NCI-H1417 (cell line): Measurements from ENCODE around the gene CCDC97.
A peak's percentile ranks its signal among the peaks of the same experiment; 100 is the strongest.

Experiments
- DNase-seq, 3 experiments: peaks; one replicate each; lab custom pipeline; 2025; lab: John Stamatoyannopoulos, UW

The CCDC97 gene

DNA sequence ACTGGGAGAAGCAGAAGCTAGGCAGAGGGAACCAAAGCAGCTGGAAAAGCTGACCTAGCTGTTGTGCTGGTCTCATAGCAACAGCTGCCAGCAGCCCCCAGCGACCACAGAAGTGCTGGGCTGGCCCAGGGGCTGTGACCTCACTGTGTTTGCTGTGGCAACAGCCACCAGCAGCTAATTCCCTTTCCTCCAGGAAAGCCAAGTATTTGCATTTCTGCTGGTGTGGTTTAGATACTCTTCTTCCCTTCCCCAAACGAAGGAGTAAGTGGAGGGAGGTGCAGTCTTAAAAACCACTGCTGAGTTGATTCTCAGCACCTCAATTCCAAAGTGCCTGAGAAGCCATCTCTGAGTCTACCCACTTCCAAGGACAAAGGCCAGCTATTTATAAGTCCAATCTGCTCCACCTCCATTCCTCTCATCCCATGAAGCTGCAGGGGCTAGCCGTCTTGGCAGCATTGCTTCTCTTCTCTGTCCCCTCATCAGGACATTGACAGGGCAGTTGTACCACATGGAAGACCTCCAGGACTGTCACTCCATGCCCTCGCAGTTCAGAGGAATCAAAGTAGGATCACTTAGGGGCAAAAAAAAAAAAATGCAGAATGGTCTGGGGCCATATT is 11.5 kb upstream of the CCDC97 start:
- peak in 1 of 3 experiments; percentile 10 for DNase-seq

DNA sequence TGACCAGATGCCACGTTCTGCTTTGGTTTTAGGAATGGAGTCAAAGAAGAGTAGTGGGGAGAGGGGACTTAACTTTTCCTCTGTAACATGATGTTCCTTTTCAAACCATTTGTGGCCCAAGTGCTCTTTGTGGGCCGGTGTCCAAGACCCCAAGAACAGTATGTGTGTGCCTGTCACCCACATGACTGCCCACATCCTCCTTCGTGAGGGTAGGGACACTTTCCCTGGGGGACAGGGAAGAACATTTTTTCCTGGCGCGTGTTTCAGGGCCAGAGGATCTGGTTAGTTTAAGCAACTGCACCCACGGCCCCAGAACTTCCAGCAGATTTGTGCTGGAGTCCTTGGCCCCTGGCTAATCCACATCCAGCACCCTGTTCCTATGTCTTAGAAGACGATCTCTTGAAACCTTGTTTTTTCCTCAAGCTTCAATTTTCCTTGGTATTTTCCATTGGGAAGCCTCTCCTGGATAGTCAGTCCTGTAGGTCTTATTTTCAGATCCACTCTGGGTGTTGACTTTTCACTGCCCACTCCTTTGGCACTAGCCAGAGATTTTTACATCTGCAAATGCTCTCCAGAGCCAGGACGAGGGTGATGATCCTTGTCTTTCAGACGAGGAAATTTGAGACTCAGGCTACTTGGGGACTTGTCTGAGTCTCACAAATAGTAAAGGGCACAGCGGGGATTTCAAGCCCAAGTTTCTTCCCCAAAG is 10.8 kb upstream of the CCDC97 start:
- no peak for DNase-seq

DNA sequence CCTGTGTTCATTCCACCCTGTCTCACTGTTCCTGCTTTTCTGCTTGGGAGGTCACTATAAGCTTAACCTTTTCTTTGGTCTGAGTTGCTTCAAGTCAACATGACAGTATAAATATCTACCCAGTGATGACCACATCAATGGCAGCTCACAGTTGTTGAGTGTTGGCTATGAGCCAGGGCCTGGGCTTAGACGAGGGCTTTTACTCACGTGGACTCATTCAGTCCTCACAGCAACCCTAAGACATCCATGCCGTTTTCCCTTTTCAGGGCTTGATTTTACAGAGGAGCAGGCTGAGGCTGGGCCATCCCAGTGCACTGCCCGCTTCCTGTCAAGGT is 10.2 kb upstream of the CCDC97 start:
- DNase-seq: no peak

DNA sequence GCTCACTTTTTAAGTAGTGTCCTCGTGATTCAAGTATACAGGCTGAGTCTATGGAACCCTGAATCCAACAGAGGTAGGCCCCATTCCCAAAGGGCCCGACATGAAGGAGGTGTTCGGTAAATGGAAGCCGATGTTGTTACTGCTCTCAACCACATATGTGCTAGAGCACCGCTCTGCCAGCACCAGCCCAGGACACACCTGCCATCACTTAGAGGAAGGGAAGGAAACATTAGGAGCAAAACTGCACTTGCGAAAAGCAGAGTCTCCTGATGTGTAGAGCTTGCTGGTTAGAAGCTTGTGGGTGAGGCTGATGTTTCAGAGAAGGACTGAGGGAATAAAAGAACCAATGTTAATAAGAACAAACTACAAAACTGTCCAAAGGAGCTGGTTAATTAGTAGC is 9.4 kb upstream of the CCDC97 start:
- DNase-seq: no peak

DNA sequence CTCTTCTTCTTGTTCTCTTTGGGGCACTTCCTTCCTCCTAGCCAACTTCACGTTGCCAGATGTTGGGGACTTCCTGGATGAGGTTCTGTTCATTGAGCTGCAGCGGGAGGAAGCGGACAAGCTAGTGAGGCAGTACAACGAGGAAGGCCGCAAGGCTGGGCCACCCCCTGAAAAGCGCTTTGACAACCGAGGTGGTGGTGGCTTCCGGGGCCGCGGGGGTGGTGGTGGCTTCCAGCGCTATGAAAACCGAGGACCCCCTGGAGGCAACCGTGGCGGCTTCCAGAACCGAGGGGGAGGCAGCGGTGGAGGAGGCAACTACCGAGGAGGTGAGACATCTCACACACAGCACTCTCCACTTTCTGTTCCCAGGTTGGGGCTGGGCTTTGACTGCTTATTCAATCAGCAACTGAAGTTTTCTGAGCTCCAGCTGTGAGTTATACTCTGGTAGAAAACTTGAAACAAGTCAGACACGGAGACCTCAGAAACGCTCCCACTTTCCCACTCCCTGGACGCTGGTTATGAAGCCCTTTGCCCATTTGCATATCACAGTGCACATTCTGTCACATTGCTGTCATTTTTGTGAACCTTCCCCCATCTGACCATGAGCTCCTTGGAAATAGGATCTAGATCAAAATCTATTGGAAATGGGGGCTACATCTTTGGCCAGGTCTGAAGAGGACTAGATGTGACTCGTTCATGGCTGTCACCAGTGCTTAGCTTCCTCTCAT is 7.2 kb upstream of the CCDC97 start:
- no peak for DNase-seq

DNA sequence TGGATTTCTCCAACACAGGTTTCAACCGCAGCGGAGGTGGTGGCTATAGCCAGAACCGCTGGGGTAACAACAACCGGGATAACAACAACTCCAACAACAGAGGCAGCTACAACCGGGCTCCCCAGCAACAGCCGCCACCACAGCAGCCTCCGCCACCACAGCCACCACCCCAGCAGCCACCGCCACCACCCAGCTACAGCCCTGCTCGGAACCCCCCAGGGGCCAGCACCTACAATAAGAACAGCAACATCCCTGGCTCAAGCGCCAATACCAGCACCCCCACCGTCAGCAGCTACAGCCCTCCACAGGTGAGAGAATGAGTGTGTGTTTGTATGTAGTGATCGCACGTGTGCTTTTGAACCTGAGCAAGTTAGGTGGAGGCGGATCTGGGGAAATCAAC is 6.0 kb upstream of the CCDC97 start:
- DNase-seq: no peak

DNA sequence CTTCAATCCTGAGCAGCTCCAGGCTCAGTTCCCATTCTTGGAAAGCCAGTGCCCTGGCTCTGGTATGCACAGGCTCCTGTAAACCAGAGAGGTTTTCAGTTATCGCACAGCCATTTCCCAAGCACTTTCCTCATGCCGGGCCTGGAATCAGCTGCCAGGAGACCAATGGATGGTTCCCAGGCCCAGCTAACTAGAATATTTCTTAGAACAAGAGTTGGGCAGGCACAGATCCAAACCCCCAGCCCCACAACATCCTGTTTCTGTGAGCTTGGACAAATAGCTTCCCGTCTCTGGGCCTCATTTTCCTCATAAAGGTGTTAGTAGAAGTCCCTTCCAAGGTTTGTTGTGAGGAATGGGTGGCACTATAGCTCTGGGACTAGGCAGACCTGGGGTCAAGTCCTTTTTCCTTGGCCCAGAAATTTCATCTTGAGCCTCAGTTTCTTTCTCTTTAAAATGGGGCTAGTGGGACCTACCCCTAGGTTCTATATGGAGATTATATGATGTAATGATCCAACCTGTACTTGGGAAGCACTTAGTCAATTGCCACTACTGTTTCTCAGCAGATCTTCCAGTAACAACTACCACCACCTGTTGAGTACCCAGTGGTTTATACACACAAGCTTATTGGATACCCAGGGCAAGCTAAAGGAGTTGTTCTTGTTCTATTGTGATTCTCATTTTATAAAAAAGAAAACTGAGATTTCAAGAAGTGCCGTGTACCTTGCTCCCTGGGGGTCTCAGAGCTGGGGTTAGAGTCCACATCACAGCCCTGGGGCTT is 5.1 kb upstream of the CCDC97 start:
- no peak for DNase-seq

DNA sequence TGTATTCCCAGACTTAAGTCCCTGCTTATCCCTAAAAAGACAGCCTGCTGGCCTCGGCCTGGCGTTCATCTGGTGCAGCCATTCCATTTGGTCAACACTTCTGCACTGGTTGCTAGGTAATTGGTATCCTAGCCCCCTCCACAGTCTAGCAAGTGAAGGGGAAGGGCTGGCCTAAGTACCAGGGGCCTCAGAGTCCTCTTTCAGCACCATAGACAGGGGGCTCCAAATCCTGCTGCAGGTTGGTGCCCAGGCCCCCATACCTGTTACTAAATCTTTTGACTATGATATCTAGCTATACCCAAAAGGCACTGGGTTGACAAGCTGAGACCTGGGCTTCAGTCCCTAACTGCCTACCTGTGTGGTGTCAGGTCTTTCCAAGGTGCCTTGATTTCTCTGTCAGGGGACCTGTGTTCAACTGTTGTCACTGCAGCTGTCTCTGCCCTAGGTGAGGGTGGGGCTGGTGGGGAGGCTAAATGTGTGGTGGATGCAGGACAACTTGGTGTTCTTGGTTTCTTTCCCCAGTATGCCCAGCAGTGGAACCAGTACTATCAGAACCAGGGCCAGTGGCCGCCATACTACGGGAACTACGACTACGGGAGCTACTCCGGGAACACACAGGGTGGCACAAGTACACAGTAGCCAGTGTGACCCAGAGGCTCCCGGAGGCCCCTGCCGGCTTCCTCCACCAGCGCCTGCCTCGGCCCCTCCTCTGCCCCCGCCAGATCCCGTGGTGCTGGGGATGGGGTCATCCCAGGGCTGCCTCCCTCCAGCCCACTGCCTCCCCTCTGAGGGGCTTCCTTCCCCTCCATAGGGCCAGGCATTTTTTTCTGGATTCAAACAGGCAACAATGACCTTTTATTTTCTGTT is 3.8 kb upstream of the CCDC97 start:
- no peak for DNase-seq

DNA sequence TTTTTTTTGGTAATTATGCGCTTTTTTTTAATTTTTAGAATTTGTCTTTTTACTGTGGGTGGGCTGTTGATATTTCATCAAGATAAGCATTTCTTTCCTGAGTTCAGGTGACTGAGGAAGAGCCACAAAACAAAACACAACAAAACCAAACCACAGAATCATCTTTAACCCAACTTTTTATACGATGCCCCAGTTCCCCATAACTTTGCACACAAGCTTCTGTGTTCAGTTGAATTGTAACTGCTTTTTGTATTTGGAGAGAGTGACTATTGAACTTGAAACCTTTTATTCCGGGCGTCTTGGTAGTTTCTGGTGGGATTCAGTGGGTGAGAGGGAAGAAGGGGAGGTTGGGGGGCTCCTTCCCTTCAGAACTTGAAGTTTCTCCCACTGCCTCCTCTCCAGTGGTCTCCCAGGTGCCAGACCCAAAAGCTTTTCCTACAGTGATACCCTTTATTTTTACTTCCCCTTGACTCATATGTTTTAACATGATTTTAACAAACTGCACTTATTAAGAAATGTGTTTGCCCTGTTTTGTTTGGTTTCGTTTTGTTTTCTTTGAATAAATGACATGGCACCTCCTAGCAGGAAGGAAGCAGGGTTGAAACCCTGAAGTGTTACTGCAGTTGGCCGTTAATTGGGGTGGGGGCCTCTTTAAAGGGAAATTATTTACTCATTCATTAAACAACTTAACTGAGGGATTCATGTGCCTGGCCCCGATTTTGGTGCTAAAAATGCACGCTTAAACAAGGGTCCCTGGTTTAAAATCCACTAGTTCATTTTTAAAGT is 2.7 kb upstream of the CCDC97 start:
- DNase-seq: no peak

DNA sequence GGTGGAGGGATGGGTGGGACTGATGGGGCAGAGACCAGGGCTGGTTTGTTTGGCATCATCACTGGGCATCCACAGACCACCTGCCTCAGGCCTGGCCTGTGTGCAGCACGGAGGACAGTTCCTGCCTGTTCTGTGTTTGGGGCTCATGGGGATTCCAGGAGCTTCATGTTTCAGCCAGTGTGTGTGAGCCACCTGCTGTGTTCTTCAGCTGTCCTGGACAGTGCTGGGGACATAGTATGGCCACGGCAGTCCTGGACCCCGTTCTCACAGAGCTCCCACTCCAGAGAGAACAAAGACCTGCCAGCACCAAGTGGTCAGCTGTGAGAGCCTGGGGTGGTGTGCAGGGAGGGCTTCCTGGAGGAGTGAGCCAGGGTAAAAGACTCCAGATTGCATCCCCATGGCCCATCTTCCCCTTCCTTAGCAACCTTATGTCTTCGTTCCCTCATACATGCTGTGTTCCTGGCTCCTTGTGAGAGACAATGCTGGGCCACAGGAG is 2.0 kb upstream of the CCDC97 start:
- DNase-seq: no peak

DNA sequence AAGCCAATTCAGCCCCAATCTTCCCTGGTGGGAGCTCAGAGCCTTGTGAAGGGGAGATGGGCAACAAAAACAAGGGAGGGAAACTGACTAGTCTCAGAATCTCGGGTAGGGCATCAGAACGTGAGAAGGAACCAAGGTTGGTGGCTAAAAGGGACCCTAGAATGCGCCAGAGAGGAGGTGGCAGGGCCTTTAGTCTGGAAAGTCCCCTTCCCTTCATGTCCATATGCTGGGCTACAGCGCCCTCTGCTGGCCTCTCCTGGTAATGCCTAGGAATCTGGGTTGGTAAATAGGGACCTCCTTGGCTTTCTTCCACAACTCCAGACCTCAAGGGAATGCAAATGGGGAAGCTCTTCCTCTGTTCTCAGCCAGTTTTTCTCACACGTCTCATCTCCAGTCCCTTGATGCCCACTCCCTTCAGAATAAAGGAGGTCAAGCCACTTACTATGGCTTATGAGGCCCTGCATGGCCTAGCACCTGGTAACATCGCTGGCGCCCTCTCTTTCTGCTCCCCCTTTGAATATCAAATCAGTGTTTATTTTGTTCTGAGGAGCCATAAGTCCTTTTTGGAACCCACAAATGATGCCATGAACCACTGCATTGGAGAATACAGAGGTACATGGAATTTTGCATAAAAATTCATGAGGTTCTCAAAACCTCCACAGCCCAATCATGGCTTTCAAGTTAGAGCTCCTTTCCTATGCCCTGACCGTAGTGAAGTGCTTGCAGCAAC is 1.4 kb upstream of the CCDC97 start:
- peak; percentile 75 to 94 (median 89) for DNase-seq

DNA sequence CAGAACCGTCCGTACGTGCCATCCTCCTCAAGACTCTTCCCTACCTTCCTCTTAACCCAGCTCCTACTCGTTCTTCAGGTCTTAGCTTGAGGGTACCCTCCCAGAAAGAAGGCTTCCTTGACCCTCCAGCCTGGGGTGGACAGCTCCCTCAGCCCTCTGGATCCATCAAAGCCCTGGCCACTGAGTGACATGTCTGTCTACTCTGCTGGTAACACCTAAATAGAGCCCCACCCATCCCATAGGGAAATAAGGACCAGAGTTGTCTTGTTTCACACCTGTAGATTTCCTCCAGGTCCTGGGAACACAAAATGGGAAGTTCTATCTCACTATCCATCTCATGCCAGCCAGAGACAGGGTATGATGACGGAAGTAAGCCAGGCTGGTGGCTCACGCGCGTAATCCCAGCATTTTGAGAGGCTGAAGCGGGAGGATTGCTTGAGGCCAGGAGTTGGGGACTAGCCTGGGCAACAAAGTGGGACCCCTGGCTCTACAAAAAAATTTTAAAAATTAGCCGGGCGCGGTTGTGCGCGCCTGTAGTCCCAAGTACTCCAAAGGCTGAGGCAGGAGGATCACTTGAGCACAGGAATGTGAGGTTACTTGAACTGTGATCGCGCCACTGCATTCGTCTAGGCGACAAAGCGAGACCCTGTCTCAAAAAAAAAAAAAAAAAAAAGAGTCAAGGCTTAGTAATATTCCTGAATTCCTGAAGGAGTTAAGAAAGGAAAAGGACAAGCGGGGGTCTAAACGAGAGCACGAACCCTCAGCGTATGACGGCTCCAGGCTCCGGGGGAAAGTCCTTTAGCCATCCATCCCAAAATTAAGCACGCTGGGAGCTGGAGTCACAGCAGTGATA is 566 bp upstream of the CCDC97 start:
- peak in 1 of 3 experiments; percentile 35 for DNase-seq

DNA sequence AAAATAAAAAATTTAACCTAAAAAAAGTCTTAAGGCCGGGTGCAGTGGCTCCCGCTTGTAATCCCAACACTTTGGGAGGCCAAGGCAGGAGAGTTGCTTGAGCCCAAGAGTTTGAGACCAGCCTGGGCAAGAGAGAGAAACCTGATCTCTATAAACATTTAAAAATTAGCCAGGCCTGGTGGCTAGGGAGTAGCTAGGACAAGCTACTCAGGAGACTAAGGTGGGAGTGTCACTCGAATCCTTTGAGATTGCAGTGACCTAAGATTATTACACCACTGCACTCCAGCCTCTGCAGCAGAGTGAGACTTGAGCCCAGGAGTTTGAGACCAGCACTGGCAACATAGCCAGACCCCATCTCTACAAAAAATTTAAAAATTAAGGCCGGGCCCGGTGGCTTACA is 1.1 kb downstream of the CCDC97 start:
- no peak for DNase-seq

DNA sequence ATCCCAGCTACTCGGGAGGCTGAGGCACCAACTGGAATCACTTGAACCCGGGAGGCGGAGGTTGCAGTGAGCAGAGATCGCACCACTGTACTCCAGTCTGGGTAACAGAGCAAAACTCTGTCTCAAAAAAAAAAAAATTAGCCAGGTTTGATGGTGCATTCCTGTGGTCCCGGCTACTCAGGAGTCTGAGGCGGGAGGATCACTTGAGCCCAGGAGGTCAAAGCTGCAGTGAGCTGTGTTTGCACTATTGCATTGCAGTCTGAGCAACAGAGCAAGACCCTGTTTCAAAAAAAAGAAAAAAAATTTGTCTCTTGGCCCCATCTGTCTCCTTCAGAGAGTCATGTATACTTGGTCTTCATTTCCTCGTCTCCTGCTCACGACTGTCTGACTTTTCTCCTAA is 1.6 kb downstream of the CCDC97 start:
- no peak for DNase-seq

DNA sequence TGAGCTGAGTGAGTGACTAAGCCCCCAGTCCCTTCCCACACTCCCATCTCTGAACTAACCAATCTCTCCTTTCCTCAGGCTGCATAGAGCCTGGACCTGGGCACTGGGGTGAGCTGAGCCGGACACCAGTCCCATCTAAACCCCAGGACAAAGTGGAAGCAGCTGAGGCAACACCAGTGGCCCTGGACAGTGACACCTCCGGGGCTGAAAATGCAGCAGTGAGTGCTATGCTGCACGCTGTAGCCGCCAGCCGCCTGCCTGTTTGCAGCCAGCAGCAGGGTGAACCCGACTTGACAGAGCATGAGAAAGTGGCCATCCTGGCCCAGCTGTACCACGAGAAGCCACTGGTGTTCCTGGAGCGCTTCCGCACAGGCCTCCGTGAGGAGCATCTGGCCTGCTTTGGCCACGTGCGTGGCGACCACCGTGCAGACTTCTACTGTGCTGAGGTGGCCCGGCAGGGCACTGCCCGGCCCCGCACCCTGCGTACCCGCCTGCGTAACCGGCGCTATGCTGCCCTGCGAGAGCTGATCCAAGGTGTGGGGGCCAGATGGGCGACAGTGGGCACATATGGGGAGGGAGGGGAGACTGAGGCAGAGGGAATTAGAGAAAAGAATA is 6.4 kb downstream of the CCDC97 start:
- DNase-seq: no peak

DNA sequence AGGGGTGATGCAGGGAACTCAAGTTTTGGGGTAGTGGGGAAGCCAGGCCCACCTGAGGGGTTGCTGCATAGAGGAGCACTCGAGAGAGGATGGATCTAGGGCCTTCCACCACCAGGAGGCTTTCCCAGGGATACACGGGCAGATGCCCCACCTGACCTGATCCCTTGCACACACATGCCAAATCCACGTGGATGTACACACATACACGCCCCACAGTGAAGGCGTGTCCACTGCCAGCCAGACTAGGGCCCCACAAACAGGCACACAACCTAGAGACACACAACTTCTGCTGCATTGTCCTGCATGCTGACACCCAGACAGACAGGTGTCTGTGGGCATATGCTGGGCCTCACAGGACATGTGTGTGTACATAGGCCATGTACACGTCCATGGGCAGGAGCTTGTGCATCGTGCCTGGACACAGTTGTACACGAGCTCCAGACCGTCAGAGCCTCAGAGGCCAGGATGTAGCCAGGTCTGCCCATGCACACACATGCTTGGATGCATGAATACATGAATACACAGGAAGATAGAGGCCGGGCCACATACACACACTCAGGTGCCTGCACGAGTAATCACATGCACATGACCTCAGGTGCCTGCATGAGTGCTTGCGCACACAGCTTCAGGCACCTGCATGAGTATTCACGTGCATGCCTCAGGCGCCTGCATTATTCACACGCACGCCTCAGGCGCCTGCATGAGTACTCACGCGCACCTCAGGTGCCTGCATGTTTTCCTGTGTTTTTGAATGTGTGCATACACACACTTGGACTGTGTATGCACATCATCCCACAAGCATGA is 8.9 kb downstream of the CCDC97 start:
- DNase-seq: no peak

DNA sequence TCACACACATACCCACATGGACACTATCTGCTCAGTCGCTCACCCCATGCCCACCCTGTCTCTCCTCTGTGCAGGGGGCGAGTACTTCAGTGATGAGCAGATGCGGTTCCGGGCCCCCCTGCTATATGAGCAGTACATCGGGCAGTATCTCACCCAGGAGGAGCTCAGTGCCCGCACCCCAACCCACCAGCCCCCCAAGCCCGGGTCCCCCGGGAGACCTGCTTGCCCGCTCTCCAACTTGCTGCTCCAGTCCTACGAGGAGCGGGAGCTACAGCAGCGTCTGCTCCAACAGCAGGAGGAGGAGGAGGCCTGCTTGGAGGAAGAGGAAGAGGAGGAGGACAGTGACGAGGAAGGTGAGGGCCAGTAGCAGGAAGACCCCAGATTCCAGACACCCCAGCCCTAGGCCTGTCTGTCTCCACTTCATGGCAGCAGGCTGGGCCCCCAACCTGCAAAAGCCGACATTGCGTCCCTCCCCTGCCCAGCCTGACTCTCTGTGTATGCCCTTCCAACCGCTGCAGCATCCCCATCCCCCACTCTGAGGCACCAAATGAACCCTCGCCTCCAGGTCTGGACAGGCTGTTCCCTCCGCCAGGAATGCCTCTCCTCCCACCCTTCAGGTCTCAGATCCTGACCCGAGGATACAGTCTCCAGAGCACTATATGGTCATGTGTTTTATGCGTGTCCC is 9.7 kb downstream of the CCDC97 start:
- DNase-seq: no peak
